Measurements from ENCODE around the gene CYLD.

CYLD gene

GRCh38 chr16:50718761-50719400, 23.0 kb upstream of the CYLD start:
- peaks cover 17% of the 10 kb centered on the region for H3K36me3 Mint-ChIP-seq
- CTCF ChIA-PET: interaction anchor here (1.0 to 2.4 kb wide), 4 partner anchors 12 to 87 kb away, joined by 3 to 10 read pairs (median 5); no protein-coding TSS in a partner anchor
- no peak overlapping the region for H3K27ac Mint-ChIP-seq

DNA sequence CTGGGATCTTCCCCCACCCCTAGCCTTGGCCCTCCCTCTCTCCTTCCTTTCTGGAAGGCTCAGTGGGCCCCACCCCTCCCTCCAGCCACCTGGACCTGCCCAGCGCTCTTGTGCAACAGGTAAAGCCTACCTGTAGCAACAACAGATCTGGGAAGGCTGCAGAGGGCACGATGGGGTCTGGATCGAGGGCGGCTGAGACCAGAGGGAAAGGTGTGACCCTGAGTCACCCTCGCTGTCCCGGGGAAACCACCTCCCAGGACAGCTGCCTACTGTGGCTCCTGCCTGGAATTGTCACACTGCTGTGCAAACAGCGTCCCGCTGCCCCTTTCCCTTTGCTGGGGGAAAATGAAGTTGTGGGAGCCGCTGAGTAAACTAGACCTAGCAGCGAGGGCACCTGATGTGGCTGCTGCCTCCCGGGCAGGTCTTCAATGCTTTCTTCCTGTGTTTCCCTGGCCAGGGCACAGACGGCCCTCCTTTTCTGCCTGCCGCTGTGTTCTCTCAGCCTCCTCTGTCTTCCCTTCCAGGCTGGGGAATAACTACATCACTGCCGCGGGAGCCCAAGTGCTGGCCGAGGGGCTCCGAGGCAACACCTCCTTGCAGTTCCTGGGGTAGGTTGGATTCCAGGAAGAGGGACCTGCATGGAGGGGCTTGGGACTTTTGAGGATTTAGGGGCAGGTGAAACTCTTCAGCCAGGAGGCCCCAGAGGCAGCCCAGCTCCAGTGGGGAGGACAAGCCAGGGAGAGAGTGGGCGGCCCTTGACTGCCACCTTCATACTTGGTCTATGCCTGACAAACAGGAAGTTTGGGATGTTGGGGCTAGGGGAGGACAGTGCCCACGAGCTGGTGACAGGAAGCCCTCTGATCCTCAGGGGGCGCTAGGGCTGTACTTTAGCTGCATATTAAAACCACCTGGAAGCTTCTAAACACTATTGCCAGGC, 22.2 kb upstream of the CYLD start:
- H3K27ac Mint-ChIP-seq: no peak overlapping the region

More at GRCh38 chr16:50718761-50719400, 23.0 kb upstream of the CYLD start:
- DNase-seq: no peak
- Mint-ChIP-seq H3K27me3 (no peaks in the 10 kb centered on the region), H3K4me1 (peaks cover 26% of the 10 kb centered on the region), H3K4me3 (no peak overlapping the region), H3K9me3 (peaks cover 16% of the 10 kb centered on the region)

DNA sequence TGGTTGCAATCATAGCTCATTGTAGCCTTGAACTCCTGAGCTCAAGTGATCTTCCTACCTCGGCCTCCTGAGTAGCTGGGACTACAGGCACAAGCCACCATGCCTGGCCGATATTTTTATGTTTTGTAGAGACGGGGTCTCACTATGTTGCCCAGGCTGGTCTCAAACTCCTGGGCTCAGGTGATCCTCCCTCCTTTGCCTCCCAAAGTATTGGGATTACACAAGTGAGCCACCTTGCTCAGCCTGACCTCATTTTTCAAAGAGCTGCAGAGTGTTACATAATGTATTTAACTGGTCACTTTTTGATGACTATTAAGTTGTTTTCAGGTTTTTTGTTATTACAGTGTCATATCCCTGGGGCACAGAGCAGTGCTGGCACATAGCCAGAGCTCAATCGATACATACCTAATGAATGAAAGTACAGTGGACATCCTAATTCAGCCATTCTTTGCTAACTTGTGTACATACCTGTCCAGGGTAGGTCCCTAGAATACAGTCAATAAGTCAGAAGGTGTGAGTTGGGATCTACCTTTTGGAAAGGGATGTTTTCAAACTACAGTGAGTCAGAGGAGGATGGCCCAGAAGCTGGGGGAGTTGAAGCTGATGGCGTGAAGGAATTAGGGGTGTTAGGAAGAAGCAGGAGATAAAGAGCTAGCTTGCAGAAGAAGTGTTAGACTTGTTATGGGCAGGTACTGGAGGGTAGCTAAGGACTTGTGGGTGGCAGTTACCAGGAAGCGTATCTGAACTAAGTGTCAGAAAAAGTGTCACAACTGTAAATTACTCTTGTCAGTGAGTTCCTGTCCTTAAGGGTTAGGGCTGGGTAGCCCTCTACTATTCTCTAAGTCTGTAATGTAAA, 20.1 kb upstream of the CYLD start:
- CTCF ChIA-PET: interaction anchor here (1.3 to 1.9 kb wide), 2 partner anchors 29 to 50 kb away, joined by 4 to 5 read pairs; no protein-coding TSS in a partner anchor
- Mint-ChIP-seq H3K4me3 (no peak overlapping the region), H3K27me3 (no peaks in the 10 kb centered on the region), H3K4me1 (peaks cover 33% of the 10 kb centered on the region), H3K27ac (no peak overlapping the region), H3K36me3 (peaks cover 39% of the 10 kb centered on the region), H3K9me3 (peaks cover 34% of the 10 kb centered on the region)
- DNase-seq: no peak

More for the DNA sequence above, 22.2 kb upstream of the CYLD start:
- Mint-ChIP-seq H3K9me3 (peaks cover 24% of the 10 kb centered on the region), H3K36me3 (peaks cover 25% of the 10 kb centered on the region), H3K27me3 (no peaks in the 10 kb centered on the region), H3K4me3 (no peak overlapping the region), H3K4me1 (peaks cover 33% of the 10 kb centered on the region)
- peak; percentile 46 for DNase-seq
- CTCF ChIA-PET: interaction anchor here (1.1 to 2.4 kb wide), 7 partner anchors 11 to 87 kb away, joined by 3 to 10 read pairs (median 4); no protein-coding TSS in a partner anchor

GRCh38 chr16:50722405-50722737, 19.5 kb upstream of the CYLD start:
- H3K9me3 Mint-ChIP-seq: peaks cover 34% of the 10 kb centered on the region
- peaks cover 28% of the 10 kb centered on the region for H3K4me1 Mint-ChIP-seq
- H3K36me3 Mint-ChIP-seq: peaks cover 39% of the 10 kb centered on the region
- DNase-seq: no peak
- CTCF ChIA-PET: no interaction called here
- no peak overlapping the region for H3K4me3 Mint-ChIP-seq
- H3K27ac Mint-ChIP-seq: no peak overlapping the region
- no peaks in the 10 kb centered on the region for H3K27me3 Mint-ChIP-seq

- Mint-ChIP-seq H3K27me3 (no peaks in the 10 kb centered on the region), H3K27ac (no peak overlapping the region), H3K4me3 (no peak overlapping the region), H3K9me3 (peaks cover 34% of the 10 kb centered on the region), H3K4me1 (peaks cover 25% of the 10 kb centered on the region), H3K36me3 (peaks cover 39% of the 10 kb centered on the region)
- DNase-seq: no peak
- CTCF ChIA-PET: no interaction called here
These were observed 18.9 kb upstream of the CYLD start for GRCh38 chr16:50722960-50723359.

GRCh38 chr16:50724306-50724705, 17.6 kb upstream of the CYLD start:
- Mint-ChIP-seq H3K27ac (no peak overlapping the region), H3K4me1 (peaks cover 20% of the 10 kb centered on the region), H3K27me3 (no peaks in the 10 kb centered on the region), H3K9me3 (peaks cover 38% of the 10 kb centered on the region), H3K4me3 (no peak overlapping the region), H3K36me3 (peaks cover 41% of the 10 kb centered on the region)
- no peak for DNase-seq
- CTCF ChIA-PET: interaction anchor here (0.6 kb wide), 1 partner anchor 33 kb away, joined by 5 read pairs; no protein-coding TSS in a partner anchor

DNA sequence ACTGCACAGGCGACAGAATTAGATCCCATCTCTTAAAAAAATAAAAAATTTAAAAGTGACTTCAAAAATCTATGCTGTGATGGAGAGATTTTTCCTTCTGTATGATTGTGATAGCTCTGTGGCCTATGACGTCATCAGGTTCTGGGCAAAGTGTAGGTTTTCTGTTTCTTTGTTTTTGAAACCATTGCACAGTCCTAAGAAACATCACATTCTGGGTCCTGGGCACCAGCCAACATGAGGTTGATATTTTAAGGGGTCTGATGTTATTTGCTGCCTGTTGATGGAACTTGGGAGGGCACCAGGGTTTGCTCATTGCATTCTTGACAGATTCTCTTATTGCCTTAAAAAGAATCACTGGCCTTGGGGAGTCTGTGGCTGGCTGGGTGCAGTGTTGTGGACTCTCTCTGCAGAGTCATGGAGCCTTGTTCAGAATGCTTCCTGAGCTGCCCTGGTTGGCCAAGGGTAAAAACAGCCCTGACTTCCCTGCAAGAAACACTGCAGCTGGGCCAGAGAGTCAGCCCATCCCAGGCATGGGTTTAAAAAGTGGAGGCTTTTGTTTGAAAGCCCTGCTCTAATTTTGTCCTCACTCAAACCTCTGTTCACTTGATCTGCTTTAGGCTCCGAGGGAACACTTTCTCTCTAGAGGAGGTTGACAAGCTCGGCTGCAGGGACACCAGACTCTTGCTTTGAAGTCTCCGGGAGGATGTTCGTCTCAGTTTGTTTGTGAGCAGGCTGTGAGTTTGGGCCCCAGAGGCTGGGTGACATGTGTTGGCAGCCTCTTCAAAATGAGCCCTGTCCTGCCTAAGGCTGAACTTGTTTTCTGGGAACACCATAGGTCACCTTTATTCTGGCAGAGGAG, 10.5 kb upstream of the CYLD start:
- Mint-ChIP-seq H3K9me3 (peaks cover 5% of the 10 kb centered on the region), H3K4me3 (peak overlapping the region; percentile 30), H3K27ac (peak overlapping the region; percentile 90), H3K4me1 (peaks cover 20% of the 10 kb centered on the region), H3K27me3 (peaks cover 4% of the 10 kb centered on the region), H3K36me3 (peaks cover 11% of the 10 kb centered on the region)
- CTCF ChIA-PET: interaction anchor here (1.0 to 3.5 kb wide), 5 partner anchors 11 to 64 kb away, joined by 3 to 18 read pairs (median 4); no protein-coding TSS in a partner anchor
- peak; percentile 59 for DNase-seq

DNA sequence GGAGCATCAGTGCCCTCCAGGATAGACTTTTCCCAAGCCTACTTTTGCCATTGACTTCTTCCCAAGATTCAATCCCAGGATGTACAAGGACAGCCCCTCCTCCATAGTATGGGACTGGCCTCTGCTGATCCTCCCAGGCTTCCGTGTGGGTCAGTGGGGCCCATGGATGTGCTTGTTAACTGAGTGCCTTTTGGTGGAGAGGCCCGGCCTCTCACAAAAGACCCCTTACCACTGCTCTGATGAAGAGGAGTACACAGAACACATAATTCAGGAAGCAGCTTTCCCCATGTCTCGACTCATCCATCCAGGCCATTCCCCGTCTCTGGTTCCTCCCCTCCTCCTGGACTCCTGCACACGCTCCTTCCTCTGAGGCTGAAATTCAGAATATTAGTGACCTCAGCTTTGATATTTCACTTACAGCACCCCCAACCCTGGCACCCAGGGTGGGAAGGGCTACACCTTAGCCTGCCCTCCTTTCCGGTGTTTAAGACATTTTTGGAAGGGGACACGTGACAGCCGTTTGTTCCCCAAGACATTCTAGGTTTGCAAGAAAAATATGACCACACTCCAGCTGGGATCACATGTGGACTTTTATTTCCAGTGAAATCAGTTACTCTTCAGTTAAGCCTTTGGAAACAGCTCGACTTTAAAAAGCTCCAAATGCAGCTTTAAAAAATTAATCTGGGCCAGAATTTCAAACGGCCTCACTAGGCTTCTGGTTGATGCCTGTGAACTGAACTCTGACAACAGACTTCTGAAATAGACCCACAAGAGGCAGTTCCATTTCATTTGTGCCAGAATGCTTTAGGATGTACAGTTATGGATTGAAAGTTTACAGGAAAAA, 9.7 kb upstream of the CYLD start:
- CTCF ChIA-PET: interaction anchor here (1.0 to 3.5 kb wide), 3 partner anchors 15 to 64 kb away, joined by 4 to 18 read pairs (median 4); no protein-coding TSS in a partner anchor

DNA sequence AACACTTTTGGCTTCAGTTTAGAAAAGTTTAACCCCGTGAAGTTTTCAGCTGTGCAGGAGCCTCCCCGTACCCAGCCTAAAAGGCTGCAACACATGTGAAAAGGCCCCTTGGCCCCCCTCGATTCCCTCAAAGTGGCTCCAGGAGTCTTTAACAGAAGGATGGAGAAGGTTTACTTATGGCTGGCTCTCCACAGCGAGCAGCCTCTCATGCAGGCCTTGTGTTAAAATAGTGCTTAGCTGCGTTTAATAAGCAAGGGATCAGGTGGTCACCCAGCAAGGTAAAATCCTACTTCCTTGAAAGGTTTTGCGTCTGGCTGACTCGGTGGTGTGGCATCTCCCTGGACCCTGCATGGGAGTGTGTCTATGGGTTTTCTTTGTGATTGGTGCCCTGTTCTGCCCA, 8.4 kb upstream of the CYLD start:
- Mint-ChIP-seq H3K4me1 (peaks cover 20% of the 10 kb centered on the region), H3K27me3 (peaks cover 4% of the 10 kb centered on the region), H3K36me3 (peaks cover 12% of the 10 kb centered on the region), H3K9me3 (peaks cover 4% of the 10 kb centered on the region), H3K27ac (no peak overlapping the region), H3K4me3 (no peak overlapping the region)
- CTCF ChIA-PET: no interaction called here
- no peak for DNase-seq

More for the DNA sequence above, 9.7 kb upstream of the CYLD start:
- no peak for DNase-seq
- Mint-ChIP-seq H3K4me3 (no peak overlapping the region), H3K9me3 (peaks cover 5% of the 10 kb centered on the region), H3K4me1 (peaks cover 20% of the 10 kb centered on the region), H3K36me3 (peaks cover 8% of the 10 kb centered on the region), H3K27ac (peak overlapping the region; percentile 90), H3K27me3 (peaks cover 4% of the 10 kb centered on the region)

GRCh38 chr16:50735629-50736122, 6.2 kb upstream of the CYLD start:
- Mint-ChIP-seq H3K4me3 (no peak overlapping the region), H3K27me3 (peaks cover 4% of the 10 kb centered on the region), H3K4me1 (peaks cover 30% of the 10 kb centered on the region), H3K36me3 (peaks cover 17% of the 10 kb centered on the region), H3K9me3 (no peaks in the 10 kb centered on the region), H3K27ac (no peak overlapping the region)
- CTCF ChIA-PET: interaction anchor here (0.9 to 1.0 kb wide), 2 partner anchors 9 to 57 kb away, joined by 3 read pairs; no protein-coding TSS in a partner anchor
- no peak for DNase-seq

DNA sequence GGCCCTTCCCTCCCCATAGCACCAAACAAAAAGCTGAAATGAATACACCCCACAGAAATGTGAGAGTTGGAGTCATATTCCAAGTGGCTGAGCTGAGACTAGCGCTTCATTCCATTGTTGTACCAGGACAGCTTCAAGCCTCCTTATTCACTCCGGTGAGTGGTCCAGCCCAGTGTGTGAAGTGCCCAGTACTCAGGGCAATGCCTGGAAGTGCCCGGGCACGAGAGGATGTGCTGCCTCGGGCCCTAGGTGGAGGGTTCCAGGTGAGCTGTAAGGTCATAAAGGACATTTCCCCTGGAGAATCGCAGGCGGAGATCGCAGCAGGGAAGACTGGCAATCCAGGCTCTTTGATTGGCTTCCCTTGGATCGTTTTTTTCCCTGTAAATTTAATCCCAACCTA, 5.4 kb upstream of the CYLD start:
- Mint-ChIP-seq H3K27me3 (peaks cover 4% of the 10 kb centered on the region), H3K4me3 (no peak overlapping the region), H3K27ac (no peak overlapping the region), H3K9me3 (no peaks in the 10 kb centered on the region), H3K36me3 (peaks cover 17% of the 10 kb centered on the region), H3K4me1 (peaks cover 30% of the 10 kb centered on the region)
- CTCF ChIA-PET: interaction anchor here (1.0 to 1.1 kb wide), 2 partner anchors 58 to 65 kb away, joined by 3 read pairs; no protein-coding TSS in a partner anchor
- no peak for DNase-seq

DNA sequence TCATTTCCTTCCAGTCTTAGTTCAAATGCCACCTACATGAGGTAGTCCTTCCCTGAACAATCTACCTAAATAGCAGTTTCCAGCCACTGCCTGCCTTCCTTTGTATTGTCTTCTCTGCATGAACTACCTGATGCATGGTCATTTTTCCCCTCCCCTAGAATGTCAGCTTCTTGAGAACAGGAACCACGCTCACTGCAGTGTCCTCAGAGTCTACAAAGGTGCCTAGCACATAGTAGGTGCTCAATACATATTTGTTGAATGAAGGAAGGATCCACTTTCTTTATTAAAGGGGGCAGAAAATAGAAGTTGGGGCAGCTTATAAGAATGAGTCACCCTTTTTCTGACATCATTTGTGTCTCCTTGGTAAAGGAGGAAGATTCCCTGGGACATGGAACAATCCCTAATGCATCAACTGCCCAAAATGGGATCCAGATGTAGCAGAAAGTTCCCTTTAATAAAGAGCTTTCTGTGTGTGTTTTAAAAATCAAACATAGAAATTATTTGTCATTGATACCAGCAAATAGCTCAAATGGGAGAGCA, 4.4 kb upstream of the CYLD start:
- Mint-ChIP-seq H3K9me3 (no peaks in the 10 kb centered on the region), H3K36me3 (peaks cover 16% of the 10 kb centered on the region), H3K4me3 (no peak overlapping the region), H3K27ac (no peak overlapping the region), H3K4me1 (peaks cover 24% of the 10 kb centered on the region), H3K27me3 (peaks cover 4% of the 10 kb centered on the region)
- no peak for DNase-seq
- CTCF ChIA-PET: interaction anchor here (1.2 kb wide), 1 partner anchor 62 kb away, joined by 3 read pairs; no protein-coding TSS in a partner anchor
